ENCODE measurements around the gene PDZRN4.
"Not testable (repeated sequence)": the region's sequence is repeated elsewhere in the genome, so short reads cannot be mapped to it uniquely, and the experiment has no call there.

The PDZRN4 gene

DNA sequence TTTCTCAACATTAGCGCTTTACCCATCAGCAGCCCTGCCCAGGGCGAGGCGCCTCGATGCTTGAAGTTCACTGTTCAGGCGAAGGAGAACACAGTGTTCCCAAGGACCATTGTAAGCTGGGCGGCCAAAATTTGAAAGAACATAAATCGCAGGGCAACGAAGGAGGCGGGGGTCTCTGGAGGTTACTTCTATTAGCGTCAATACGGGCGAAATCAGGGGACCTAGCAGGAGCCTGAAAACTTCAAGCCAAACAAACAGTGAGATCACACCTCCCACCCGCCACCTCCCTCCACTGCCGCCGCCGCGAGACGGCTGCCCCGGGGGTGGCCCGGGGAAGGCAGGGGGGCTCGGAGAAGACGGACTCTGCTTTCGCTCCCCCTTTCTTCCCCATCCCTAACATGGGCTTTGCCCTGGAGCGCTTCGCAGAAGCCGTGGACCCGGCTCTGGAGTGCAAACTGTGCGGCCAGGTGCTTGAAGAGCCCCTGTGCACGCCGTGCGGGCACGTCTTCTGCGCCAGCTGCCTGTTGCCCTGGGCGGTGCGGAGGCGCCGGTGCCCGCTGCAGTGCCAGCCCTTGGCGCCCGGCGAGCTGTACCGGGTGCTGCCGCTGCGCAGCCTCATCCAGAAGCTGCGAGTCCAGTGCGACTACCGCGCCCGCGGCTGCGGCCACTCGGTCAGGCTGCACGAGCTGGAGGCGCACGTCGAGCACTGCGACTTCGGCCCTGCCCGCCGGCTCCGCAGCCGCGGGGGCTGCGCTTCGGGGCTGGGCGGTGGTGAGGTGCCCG is at the start of gene PDZRN4:
Gene PDZRN4, plus strand, starts transcription at position 263 of the 783 bp plus-strand sequence.
- no peak for DNase-seq

DNA sequence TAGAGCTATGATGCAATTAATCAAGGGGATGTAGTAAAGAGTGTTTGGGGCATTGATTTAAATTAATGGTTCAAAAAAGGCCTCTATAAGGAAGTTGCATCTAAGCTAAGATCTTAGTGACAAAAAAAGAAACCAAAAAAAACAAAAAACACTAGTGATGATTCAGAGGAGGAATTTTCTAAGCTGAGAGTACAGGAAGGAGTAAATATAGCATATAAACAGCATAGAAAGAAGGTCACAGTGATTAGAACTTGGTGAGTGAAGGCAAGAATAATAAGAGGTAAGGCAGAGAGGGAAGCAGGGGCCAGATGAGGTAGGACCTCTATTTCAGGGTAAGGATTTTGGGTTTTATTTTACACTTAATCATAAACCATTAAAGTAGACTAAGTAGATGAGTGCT is 48.0 kb upstream of the PDZRN4 start:
- no peak for DNase-seq

DNA sequence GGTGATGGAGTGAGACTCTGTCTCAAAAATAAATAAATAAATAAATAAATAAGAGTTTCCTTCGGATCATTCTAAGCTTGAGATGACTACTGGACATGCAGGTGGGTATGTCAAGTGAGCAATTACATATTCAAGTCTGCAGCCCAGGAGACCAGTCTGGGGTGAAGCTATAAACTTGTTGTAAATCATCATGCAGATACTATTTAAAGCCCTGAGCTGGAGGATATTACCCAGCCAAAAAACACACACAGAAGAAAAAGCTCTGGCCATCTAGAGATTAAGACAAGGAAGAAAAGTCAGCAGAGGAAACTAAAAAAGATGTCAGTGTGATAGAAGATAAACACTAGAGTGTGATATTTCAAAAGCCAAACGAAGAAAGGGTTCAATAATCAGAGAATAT is 47.0 kb upstream of the PDZRN4 start:
- DNase-seq = no peak

DNA sequence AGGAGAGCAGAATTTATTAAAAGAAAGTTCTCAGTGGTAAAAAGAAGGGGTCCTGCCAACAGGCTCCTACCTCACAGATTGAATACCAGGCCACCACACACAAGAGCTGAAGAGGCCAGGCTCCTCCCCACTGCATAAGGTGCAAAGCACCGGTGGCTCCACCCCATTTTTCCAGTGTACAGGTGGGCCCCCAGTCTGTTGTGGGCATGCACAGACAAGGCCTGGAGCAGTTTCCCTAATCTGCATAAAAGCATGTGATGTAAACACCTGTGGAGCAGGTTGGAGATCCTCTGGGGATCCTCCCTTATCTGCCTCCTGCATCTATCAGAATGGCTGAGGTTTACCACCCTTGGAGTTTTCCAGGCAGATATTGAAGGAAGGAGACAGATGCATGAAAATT is 45.7 kb upstream of the PDZRN4 start:
- DNase-seq = no peak

DNA sequence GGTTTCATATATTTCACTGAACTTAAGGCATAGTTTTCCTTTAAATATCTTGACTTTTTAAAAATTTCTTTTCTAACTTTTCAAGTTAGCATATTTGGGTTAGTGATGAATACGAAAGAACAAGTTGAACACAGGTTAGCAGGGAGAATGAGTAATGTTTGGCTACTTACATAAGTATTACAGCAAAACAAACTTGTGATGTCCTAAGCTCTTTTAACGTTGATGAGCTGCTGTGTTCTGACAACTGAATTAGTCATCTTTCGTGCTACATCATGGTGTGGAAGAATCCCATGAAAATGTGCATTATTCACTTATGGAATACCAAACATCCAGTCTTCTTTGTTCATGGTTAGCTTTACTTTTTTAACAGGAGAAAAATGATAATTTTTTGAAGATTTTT is 36.3 kb upstream of the PDZRN4 start:
- DNase-seq = no peak

DNA sequence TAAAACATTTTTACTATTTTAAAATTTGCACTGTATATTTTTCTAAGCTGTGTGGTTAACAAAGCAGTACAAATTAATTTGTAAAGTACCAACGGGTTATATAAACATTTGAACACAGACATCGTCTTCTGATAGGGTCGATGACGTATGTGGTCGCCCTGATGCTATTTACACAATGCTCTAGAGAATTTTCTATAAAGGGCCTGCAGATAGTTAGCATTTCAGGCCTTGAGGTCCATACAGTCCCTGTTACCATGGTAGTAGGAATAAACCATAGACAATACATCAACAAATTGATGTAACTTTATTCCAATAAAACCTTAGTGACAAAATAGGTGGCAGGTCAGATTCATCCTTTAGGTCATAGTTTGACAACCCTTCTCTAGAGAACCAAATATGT is 25.7 kb upstream of the PDZRN4 start:
- no peak for DNase-seq

DNA sequence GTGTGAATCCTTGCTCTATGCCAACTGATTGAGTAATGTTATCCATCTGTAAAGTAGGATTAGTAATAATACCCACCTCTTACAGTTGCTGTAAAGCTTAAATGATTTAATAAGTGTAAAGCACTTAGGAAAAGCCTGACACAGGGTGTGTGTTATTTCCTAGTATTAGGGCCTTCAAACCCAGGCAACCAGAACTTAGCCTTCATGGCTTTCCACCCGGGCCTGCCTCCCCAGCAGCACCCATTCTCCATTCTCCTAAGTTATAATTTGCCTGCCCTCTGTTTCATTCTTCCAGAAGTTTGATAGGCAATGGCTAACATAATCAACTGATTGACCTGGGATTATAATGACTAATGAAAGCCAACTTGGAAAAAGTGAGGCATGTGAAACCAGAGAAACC is 20.4 kb upstream of the PDZRN4 start:
- DNase-seq = no peak

DNA sequence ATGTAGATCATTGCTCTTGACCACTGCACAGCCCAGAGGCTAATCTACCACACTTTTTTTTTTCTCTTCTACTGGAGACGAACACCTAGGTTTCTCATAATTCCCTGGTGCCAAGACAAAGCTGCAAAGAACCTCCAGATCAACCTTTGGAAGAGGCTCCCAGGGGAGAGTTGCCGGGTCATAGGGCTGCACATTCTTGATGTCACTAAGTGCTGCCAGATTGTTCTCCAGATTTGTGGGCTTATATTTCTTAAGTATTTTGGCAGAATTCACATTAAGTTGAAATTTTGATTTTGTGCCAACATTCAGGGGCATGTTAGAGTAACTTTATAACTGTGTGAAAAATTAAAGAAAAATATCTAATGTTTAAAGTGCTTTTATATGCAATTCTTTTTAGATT is 13.5 kb upstream of the PDZRN4 start:
- DNase-seq = no peak

DNA sequence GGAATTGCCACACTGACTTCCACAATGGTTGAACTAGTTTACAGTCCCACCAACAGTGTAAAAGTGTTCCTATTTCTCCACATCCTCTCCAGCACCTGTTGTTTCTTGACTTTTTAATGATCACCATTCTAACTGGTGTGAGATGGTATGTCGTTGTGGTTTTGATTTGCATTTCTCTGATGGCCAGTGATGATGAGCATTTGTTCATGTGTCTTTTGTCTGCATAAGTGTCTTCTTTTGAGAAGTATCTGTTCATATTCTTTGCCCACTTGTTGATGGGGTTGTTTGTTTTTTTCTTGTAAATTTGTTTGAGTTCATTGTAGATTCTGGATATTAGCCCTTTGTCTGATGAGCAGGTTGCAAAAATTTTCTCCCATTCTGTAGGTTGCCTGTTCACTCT is 8.6 kb upstream of the PDZRN4 start:
- DNase-seq = not testable (repeated sequence)

DNA sequence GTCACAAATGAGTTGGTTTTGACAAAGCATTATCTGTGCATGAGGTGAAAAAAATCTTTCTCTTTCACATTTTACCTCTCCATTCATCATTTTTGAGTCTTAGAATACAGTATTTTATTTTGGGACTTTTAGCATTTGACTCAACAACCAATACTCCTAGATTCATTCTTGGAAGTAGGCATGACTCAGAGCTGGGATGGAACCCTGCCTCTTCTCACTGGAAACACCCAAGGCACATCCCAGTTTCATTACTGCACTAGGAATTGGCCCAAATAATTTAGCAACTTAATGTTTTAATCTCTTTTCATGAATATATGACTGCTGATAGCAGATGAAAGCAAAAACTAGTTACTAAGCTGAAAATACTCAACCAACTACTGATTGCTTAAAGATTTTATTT is 3.3 kb upstream of the PDZRN4 start:
- no peak for DNase-seq

DNA sequence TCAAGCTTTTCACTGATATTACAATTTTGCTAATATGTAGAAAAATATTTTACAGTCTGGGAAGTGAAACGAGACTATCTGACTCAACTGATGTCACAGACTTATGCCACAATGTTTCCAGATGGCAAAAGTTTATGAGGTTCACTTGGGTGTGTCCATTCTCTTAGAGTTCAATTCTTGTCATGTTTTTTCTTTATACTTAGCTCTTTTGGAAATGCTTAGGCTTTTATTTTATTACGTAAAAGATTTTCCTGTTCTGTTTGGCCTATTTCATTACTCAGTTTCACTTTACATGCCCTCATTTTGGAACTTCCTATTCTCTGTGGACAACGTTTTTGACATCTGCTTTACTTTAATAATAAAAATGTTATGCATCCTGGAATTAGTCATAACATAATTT is 2.1 kb upstream of the PDZRN4 start:
- DNase-seq = no peak

DNA sequence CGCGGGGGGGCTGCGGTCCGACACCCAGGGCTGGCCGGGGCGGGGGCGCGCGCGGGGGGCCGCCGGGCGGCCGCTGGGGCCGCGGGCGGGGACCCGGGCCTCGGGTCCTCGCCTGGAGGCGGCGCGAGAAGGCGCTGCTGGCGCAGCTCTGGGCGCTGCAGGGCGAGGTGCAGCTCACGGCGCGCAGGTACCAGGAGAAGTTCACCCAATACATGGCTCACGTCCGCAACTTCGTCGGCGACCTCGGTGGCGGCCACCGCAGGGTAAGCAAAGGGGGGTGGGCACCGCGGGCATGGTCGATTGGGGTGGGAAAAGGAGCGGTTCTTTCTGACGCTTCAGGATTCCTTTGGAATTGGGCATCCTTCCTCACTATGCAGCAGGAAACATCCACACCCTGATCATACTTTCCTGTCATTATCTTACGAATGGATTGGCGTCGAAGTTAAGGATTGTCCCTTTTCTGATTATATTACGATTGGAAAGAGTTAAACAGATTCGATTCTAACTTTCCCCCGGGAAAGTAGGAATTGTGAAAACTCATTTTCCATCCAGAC is 798 bp downstream of the PDZRN4 start:
- no peak for DNase-seq

DNA sequence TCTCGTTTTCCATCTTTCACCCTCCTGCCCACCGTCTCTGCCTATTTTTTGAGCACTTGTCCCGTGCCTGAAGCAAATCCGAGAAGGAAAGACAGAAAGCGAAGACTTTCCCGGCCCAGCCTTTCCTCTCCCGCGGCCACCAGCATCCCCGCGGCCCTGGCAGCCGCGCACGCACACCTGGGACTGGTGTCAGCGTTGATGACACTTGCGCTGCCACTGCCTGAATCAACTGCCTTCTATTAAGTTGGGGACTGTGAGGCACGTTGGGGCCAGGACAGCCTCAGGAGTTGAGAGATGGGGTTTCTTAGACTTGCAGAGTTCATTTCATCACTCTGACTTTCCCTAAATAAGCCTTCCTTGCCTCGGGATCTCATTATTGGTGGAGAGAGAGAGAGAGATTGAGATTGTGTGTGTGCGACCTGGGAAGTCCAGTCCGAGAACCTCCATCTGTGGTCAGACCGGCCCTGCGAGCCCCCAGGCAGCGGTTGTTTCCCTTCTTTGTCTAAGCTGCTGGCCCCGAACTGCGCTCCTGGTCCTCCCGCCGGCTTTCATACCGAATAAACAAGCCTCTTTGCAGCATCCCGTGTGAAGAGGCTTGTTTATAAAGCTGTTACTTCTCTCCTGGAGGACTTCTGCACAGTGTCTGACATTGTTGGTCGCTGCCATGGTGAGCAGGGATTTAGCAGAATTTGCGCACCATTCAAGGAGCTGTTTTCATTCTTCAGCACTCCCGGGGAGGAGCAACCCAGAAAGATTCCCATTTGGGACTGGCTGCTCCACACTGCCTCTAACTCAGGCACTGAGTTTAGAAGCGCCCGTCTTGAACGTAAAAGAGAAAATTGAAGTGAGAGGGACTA is 1.5 kb downstream of the PDZRN4 start:
- DNase-seq = no peak

DNA sequence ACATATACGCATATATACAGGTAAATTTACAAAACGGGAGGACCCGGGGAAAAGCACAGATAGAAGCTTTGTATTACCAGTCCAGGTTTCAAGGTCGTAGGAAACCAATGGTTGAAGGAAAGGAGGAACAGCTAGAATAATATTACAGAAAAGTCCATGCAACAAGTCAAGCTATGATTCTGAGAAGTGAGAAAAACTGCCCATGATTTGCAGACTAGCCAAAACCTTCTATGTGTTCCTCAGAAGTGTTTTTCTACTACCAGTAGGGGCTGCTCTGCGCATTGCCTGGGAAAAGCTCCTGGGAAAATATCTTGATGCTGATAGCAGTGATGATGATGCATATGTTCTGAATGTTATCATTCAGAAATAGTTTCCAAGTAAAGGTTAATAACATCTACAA is 2.2 kb downstream of the PDZRN4 start:
- peak; percentile 11 for DNase-seq

DNA sequence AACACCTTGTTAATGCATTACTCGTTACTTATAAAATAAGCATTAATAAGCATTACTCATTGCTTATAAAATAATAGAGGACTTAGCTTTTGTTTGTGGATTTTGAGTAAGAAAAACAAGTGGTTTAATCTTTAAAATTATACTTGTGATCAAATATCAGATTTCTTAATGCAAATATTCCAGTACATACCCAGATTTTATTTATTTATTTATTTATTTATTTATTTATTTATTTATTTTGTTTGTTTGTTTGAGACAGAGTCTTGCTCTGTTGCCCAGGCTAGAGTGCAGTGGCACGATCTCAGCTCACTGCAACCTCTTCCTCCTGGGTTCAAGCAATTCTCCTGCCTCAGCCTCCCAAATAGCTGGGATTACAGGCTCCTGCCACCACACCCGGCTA is 3.4 kb downstream of the PDZRN4 start:
- not testable (repeated sequence) for DNase-seq

DNA sequence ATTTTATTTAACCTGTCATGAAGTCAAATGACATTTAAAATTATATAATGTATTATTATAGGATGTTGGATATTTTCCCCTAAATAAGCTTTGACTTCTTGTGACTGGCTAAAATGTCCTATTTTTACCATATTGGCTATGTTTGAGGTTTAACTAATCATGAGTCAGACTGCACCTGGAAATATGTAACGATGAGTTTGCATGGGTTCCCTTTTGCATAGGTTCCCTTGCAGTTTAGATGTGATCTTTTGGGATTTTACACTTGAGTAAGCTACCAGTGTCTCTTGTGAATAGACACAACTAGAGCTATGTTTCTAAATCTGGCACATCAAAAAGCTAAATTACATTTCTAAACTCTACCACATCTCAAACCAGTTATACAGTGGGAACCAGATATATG is 5.2 kb downstream of the PDZRN4 start:
- no peak for DNase-seq

DNA sequence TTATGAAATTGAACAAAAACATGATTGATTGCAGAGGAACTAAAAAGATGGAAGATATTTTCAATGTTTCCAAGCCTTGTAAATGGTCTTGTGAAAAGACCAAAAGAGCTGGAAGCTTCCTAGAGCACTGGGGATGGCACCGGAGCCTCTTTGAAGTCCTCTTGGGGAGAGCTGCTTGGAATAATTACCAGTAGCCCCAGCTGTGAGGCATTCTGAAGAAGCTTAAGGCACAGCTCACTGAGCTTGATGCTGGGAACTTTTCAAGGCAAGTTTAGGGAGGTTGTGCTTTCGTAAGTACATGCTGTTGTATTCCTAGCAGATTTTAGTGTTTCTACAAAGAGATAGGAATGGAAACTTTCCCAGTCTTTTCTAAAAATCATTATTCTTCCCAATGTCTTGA is 13.9 kb downstream of the PDZRN4 start:
- no peak for DNase-seq

DNA sequence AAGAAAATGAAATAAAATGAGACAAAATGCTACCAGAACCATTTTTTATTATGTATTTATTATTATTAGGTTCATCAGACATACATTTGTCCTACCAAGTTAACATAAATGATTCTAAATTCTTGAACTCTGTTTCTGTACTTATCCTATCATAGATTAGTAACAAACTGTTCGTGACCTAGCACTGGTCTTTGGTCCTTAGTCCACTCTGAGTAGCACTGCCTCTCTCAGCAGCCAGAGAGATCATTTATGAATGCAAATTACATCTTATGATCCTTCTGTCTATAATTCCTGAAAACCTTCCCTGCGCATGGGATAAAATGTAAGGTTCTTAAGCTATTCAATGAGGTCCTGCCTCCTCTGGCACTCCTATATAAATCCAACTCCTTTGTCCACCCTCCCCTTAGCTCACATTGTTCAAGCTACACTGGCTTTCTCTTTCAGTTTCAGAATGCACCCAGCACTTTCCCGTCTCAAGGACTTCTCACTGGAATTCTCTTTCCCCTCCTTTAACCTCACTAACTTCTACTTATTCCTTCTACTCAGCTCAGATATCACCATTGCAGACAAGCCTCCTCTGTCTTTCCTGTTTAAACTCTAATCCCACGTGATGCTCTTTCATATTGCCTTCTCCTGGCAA is 17.1 kb downstream of the PDZRN4 start:
- no peak for DNase-seq

DNA sequence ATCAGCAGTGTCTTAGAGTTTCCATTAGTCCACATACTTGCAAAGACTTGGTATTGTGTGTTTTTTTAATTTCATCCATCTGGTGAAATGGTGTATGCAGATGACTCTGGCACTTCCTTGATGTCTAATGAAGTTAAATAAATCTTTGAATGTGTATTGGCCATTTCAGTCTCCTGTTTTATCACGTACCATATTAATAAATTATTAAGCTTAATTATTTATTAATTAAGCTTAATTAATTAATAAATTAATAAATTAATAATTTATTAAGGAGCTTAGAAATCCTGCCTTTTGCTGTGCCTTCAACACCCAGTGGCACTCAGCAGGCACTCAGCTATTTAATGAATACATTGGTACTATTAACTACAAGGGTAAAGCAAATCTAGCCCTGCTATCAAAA is 18.2 kb downstream of the PDZRN4 start:
- DNase-seq = no peak

DNA sequence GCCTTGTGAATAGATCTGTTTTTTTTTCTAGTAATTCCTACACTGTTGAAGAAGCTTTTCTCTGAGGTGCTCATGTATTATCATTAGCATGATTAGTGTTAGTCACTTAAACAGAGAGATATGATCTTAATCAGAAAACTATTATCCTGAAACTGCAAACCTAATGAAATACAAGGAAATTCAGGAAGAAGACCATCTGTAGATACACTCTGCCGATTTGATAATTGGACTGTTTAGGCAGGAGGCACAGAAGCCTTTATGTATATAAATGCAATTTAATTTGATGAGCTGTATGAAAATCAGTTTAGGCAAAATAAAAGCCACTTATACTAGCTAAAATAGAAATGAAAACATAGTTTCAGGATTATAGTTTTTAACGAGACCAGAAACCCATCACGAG is 23.3 kb downstream of the PDZRN4 start:
- no peak for DNase-seq

DNA sequence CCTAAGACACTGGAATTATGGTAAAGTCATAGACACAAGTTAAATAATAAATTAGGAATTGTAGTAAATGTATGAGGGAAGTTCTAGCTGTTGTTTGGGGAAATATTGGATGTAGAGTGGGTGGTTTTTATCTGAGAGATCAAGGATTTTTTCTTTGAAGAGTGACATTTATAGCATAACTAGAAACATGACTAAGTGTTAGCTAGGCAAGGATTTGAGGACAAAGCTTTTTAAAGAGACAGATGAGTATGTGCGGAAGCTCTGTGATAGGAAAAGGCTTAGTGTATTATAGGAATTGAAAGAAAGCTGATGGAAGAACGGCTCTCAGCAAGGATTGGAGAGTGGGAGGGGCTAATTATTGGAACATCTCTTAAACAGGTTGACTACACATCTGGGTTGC is 24.5 kb downstream of the PDZRN4 start:
- no peak for DNase-seq

DNA sequence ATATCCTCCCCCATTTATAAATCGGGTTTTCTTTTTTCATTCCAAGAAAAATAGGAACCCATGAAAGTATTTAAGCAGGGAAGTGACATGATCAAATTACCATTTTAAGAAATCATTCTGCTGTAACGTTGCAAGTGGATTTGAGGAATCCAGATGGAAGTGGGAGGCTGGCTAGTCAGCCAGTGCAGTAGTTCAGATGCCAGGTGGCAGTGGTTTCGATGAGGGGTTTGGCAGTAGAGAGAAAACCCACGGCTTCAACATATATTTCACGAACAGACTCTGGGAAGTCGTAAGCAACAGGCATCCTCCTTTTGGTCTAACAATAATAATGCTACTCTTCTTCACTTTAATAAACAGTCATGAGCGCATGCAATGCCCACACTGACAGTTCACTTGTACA is 25.0 kb downstream of the PDZRN4 start:
- no peak for DNase-seq

DNA sequence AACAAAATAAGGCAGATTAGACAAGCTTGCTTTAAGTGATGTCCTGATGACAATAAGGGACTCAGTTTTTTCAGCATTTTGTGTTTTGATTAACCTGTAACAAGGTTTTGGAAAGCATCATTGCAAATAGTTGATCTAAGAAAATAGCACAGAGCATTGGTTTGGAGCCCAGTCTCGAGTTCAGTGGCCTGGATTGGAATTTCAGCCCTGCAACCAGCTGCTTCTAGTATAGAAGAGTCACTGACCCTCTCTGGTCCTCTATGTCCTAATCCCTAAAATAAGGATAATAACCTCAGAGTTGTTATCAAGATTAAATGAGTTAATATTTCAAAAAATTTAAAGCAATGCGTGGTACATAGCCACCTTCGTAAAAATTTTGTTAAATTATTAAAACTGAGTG is 25.5 kb downstream of the PDZRN4 start:
- no peak for DNase-seq

DNA sequence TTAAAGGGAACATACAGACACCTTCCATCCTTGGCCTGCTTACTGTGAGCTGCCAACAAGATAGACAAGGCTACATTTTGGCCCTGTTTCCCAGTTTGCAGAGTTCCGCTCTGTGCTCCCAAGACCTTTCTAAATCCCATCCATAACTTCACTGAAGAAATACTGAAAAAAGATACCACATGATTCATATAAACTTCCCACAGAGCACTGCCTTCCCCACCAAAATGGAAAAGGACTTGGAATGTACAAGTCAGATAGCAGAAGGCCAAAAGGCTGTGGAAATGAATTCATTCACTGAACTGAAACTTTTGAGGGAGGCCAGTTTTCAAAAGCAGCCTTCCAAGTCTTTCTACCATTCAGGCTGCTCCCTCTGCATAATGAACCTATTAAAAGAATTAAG is 29.6 kb downstream of the PDZRN4 start:
- no peak for DNase-seq

Measured in DMS 273 treated with DMSO at 0.1 percent for 48 hours (cell line).